HCEC 1CT (cell line): Measurements from ENCODE around the gene UFL1.
"Not testable (repeated sequence)": the region's sequence is repeated elsewhere in the genome, so short reads cannot be mapped to it uniquely, and the experiment has no call there.

Experiments used
- DNase-seq: peaks from one replicate; pipeline ENCODE4 v3.0.0-alpha.2; 2017

Gene UFL1

GRCh38 chr6:96521644-96522464 lies at the start of gene UFL1:
UFL1 (plus strand) TSS chr6:96521806; CDS start chr6:96521874, 68 bp downstream.
- peak; percentile 96 for DNase-seq

GRCh38 chr6:96472291-96472690 lies 49.3 kb upstream of the UFL1 start:
- DNase-seq: not testable (repeated sequence)

- DNase-seq: no peak
These were observed 42.9 kb upstream of the UFL1 start for GRCh38 chr6:96478695-96479094.

- no peak for DNase-seq
These were observed 29.7 kb upstream of the UFL1 start for GRCh38 chr6:96491926-96492325.

GRCh38 chr6:96499781-96500180 lies 21.8 kb upstream of the UFL1 start:
- DNase-seq: no peak

GRCh38 chr6:96502915-96503314 lies 18.7 kb upstream of the UFL1 start:
- DNase-seq: no peak

GRCh38 chr6:96505363-96505762 lies 16.2 kb upstream of the UFL1 start:
- DNase-seq: no peak

- no peak for DNase-seq
These were observed 12.3 kb upstream of the UFL1 start for GRCh38 chr6:96509281-96509680.

GRCh38 chr6:96520171-96521115 lies 1.2 kb upstream of the UFL1 start:
- DNase-seq: no peak

GRCh38 chr6:96521306-96521643 lies 331 bp upstream of the UFL1 start:
- no peak for DNase-seq

- DNase-seq: no peak
These were observed 931 bp downstream of the UFL1 start for GRCh38 chr6:96522465-96523009.

GRCh38 chr6:96528193-96528592 lies 6.6 kb downstream of the UFL1 start:
- no peak for DNase-seq

GRCh38 chr6:96532399-96532798 lies 10.8 kb downstream of the UFL1 start:
- no peak for DNase-seq

GRCh38 chr6:96537726-96538125 lies 16.1 kb downstream of the UFL1 start:
- DNase-seq: no peak

GRCh38 chr6:96542702-96543101 lies 21.1 kb downstream of the UFL1 start:
- no peak for DNase-seq

GRCh38 chr6:96545882-96546281 lies 24.3 kb downstream of the UFL1 start:
- DNase-seq: no peak

- DNase-seq: no peak
These were observed 26.0 kb downstream of the UFL1 start for GRCh38 chr6:96547654-96548053.

- DNase-seq: no peak
These were observed 33.0 kb downstream of the UFL1 start for GRCh38 chr6:96554558-96554957.

GRCh38 chr6:96559740-96560139 lies 38.1 kb downstream of the UFL1 start:
- DNase-seq: not testable (repeated sequence)

- no peak for DNase-seq
These were observed 41.3 kb downstream of the UFL1 start, which contains the start of gene FHL5 for GRCh38 chr6:96562886-96563285. FHL5 (plus strand) TSS chr6:96563128; CDS start chr6:96603614, 40,486 bp downstream.

GRCh38 chr6:96563853-96564252 lies 42.2 kb downstream of the UFL1 start:
- no peak for DNase-seq

GRCh38 chr6:96570053-96570452 lies 48.4 kb downstream of the UFL1 start:
- no peak for DNase-seq

GRCh38 chr6:96571551-96571950 lies 49.9 kb downstream of the UFL1 start:
- no peak for DNase-seq

- DNase-seq: no peak
These were observed 53.8 kb downstream of the UFL1 start for GRCh38 chr6:96575359-96575758.
